Measurements from ENCODE around the gene EXOC6B.

EXOC6B gene

DNA sequence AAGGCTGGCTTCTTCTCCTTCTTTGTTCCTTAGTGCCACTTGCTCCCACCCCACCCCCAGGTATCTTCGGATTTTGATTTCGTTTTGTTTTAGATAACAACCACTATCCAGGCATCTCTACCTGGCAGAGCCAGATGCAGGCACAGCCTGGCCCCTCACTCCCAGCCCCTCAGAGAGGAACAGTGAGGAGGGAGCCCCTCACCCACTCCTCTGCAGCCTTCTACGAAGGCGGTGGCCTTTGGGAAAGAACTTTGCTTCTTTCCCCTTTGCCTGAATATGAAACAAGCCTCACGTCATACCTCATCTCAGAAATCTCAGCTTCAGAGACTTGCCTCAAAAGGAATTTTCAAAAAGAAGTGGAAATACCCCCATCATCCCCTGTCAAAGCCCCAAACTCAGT lies 671.9 kb downstream of the EXOC6B start:
- no peak for DNase-seq

DNA sequence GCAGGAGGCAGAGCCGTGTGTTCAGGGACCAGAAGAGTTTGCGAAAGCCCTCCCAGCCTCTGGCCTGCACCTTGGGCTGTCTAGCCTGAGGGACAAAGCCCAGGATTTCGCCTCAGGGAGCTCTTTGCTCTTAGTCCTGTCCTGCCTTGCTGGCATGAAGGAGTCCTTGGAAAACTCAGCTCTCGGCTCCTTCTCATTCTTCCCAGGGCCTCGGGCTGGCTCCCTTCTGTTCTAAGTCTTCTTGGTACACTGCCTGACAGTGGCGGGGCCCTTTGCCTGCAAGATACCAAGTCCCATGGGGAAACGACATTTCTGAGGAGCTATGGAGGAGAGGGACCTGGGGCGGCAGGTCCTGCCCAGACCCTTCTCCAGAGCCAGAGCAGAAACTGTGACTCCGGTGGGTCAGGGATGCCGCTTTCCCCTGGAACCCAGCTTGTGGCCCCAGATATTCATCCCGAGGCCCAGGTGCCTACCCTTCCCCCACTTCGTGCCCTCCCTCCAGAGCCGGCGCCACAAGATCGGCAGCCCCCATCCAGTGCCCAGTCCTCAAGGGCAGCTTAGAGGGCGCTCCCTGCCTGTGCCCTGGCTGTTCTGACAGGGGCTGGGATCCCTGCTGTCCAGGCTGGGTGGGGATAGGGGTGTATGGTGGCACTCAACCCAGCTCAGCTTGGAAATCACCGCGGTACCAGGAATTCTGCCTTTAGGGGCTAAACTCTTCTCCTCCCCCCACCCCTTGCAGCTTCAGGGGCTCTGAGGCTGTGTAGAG lies 672.6 kb downstream of the EXOC6B start:
- no peak for DNase-seq

DNA sequence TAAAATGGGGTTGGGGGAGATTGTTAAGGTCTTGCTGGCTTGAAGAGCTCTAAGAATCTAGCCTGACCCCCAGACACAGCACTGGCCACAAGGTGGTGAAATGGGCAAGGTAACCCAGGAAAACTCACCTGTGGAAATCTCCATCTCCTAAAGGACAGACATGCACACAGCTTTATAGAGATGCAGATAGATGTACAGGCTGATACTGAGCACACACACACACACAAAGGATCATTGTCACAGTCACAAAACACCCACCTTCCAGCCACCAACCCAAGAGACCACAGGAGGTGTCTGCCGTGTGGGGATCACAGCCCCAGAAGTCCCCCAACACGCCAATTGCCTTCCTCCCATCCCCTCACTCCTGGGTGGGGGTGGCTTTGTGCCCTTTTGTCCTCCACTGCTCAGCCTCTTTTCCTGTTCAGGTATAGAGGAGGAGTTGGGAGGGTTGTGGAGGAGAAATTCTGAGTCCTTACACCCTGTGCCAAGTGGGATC lies 674.9 kb downstream of the EXOC6B start:
- DNase-seq = no peak

DNA sequence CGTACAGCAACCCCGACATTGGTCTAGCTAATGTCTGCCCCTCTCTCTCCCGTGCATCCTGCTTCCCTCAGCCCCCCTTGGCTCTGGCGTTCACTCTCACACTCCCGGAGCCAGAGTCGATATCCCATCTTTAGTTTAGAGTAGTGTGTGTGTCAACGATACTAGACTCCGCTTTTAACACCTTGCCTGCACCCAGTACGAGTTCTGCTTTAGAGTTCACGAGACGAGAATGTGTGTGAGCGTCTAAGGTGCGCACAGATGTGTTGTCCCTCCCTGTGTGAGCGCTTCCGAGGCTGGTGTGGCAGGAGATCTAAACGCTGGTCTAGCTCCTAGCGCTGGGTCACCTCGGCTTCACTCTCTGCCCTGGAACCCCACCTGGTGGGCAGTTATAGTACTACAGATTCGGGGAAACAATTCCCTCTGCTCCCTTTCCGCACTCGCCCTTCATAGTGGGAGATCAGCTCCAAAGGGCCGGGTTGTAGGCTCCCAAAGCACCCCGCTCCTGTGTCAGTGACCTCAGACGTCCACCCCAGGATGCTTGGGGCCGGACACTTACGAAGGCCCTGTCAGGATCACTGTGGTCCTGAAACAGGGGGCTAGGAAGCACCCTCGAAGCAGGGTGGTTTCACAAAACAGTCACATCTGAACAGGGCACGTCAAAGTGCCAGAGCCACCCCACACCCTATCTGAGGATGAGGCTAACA lies 675.5 kb downstream of the EXOC6B start:
- peak; percentile 86 for DNase-seq

DNA sequence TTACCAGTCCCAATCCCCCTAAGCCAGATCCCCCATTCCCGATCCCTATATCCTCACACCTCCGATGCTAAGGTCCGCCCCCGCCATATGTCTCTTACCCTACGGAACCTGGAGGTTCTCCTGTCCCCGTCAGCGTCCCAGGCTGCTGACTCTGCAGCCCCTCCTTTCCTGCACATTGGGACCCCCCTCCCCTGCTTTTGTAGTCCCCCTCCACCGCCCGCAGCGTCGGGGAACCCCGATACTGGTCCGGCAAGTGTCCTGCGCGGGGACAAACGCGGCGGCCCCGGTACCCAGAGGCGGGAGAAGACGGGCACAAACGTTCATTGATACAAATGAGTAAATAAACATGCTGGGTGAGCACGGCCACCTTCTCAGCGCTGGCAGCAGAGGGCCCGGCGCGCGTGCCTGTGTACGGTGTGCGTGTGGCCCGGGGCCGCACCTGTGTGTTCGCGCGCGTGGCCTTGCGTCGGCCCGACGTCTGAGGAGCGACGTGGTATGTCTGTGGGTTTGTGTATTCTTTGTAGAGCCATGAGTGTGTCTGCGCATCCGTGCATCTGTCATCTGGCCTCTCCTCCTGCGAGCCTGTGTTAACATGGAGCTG lies 676.2 kb downstream of the EXOC6B start:
- DNase-seq = peak; percentile 61

DNA sequence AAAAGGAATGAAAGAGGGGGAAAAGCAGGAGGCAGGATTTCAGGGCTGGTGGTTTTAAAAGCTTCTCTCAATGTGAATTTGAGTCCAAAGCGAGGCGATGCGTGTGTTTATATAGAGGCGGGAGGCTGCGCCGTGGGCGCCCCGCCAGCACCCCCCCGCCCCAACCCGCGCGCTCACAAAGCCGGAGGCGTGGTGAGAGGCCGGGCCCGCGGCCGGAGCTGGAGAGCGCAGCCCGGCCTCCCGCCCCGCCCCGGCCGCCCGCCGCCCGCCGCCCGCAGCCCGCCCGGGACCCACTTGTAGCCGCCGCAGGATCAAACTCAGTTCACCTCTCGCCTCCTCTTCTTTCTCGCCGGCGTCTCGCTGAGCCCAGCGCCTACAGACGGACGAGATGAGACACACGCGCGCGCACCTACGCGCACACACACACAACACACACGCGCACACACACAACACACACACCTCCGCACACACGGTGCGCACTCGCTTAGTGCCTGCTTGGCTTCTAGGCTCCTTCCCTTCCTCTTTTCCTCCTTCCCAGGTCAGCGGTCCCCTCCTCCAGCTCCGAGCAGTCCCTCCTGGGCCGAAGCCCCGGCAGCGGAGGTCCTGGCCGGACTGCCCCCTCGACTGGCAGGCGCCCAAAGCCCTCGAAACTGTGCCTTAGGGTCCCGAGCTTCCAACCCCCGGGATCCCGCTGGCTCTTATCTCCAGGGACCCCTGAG lies 676.8 kb downstream of the EXOC6B start:
- DNase-seq = peak; percentile 55

DNA sequence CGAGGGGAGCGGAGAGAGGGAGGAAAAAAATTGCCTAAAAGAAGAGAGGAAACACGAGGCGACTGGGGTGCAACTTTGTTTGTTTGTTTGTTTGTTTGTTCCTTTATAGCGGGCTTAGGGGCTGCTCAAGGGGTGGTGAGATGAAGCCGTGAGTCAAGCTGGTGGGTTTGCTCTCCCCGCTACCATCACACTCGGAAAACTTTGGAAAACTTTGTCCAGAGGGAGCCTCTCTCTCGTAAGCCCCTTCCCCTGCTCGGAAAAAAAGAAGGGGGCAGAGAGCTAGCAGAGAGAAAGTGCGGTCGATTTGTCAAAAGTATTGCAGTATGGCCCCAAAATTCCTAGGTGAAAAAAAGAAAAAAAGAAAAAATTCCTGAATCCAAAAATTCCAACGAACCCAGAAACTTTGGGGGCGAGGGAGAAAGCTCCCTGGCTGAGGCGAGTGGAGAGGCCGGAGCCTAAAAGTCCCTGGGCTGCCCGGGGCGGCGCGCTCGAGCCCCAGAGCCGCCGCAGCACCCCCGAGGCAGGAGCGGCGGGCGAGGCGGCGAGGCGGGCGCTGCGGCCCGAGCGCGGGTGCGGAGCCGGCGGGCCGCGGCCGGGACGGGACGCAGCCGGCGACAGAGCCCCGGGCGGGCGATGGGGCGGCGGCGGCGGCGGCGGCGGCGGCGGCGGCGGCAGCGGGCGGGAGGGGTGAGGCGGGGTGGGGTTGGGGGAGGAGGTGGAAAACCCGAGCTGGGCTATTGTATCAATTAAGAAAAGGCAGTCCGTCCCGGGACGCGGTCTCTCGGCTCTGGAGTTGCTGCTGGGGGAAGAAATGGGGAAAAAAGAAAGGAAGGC lies 677.6 kb downstream of the EXOC6B start:
- no peak for DNase-seq

DNA sequence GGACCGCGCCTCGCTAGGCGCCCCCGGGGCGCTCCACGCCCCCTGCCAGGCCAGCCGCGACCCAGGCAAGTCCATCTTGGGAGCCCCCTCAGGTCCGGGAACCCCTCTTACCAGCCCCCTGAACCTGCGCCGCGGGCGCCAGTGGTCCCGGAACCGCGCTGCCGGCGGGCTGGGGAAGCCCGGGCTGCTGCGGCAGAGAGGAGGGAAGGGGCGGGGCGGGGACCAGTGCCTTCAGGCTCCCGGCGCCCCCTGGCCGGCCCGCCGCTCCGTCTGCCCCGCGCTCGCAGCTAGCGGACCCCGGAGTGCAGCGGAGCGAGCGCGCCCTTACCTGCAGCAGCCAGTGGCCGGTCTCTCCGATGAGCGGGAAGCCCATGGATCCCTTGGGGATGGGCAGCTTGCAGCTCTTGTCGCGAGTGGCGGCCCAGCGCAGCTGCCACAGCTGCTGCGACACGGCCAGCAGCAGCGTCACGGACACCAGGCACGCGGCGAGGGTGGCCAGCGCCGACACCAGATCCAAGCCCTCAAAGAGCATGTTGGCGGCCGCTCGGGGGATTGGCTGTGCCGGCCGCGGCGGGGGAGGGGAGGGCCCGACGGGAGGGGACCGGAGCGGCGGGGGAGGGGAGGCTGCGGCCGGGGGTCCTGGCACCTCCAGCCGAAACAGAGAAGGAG lies 678.4 kb downstream of the EXOC6B start, which contains the start of gene CYP26B1:
Gene CYP26B1 (minus strand): TSS at position 560 of the 669 bp plus-strand sequence. CDS start 28 bp downstream, at position 532.
- DNase-seq = peak; percentile 26

GRCh38 chr2:72146347-72147302 lies 679.2 kb downstream of the EXOC6B start:
- DNase-seq = no peak

DNA sequence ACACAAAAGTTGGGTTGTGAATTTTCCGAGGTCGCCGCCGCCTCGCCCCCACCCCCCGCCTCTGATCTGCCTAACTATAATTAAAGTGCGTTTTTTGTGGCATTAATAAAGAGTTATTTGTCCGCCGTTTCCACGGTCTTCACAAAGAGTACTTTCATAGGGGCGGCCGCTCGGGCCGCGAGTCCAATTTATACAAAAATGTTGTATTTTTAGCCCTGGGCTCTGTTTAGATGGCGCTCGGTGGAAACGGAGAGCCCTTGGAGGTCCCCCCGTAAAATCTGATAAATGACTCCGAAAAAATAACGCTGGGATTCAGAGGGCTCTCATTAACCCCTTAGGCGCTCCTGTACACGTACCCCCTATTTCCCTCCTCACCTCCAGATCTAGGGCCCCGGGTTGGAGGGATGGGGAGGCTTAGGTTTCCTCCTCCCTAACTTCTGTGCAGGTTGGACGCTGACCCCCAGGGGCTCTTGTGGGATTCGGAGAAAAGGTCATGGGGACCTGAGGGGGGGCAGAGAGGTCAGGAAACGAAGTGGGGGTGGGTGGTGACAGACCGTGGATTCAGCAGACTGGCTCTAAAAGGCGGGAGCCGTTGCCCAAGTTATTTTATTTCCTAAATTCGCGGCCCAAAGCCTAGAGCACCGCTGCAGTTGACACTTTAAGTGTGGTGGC lies 680.0 kb downstream of the EXOC6B start:
- DNase-seq = no peak

GRCh38 chr2:72145289-72145657 lies 680.6 kb downstream of the EXOC6B start:
- DNase-seq = no peak

- DNase-seq = no peak
Measured at GRCh38 chr2:72144632-72145288, 681.1 kb downstream of the EXOC6B start.

- no peak for DNase-seq
Measured at GRCh38 chr2:72144274-72144631, 681.6 kb downstream of the EXOC6B start.

DNA sequence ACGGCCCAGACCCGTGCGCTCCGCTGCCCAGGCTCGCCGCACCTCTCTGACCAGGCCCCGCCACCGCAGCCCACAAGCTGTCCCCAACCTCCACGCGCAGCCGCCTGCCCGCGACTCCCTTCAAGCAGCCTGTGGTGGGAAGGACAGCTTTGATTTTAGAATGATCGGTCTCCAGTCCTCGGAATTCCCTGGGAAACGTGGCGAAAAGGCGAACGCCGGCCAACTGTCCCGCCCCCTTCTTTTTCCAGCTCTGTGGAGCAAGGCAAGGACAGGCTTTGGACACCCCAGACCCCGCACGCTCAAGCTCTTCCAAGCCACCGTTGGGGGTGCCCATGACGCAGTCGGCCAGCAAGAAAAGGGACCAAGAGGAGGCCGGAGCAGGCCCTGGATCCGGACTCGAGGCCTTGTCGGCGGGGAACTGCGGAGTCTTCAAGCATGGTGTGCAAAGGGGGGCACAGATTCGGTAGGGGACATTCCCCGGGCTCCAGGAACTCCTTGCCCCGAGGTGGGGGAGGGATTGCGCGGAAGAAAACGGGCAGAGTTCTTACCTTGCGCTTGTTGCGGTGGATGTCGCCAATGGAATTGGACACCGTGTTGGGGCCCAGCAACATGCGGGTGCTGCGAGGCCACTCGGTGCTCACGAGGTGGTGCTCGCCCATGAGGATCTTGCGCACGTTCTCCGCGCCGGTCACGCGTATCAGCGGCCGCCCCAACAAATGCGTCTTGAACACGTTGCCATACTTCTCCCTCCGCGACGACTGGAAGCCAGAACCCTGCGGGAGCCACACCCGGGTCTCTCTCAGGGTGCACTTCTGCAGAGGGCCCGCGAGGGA lies 682.2 kb downstream of the EXOC6B start:
- no peak for DNase-seq

DNA sequence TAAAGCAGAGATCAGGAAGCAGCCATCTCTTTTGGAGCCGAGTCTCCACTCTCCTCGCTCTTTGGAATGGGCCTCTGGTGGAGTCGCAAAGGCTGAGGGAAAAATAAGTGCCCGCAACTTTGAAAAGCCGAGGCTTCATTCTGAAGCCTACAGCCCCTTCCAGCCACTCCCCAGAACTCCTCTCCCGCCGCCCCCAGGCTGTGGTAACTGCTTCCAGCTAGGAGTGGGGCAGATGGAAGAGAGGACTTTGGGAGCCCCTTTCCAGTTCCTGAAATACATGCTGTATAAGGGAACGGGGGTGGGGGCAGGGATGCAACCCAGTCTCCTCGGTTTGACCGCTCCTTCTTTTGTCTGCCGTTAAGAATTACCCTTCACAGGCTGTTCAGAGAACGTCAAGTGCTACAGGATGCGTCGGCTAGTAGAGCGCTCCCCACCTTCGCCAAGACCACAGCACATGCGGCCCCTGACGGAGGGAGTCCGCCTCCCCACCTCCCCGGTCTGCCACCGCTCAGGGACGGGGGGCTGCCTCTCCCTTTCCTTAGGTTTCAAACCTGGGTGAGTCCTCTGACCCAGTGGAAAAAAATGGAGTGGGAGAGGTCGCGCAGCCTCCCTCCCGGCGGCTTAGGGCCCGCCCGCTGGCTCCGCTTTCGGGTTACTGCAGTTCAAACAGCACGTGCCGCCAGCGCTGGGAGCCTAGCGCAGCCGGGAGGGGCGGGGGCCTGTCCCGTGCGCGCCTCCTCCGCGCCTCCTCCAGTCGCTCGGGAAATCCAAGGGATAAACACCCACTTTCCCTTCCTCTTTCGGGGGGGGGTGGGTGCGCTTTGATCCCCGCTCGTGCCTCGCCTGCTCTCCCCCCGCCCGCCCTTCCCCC lies 683.0 kb downstream of the EXOC6B start:
- no peak for DNase-seq

GRCh38 chr2:72141881-72142451 lies 683.9 kb downstream of the EXOC6B start:
- DNase-seq = no peak
